ENCODE measurements around the gene NGFR.
"Not testable (repeated sequence)": the region's sequence is repeated elsewhere in the genome, so short reads cannot be mapped to it uniquely, and the experiment has no call there.

The NGFR gene

DNA sequence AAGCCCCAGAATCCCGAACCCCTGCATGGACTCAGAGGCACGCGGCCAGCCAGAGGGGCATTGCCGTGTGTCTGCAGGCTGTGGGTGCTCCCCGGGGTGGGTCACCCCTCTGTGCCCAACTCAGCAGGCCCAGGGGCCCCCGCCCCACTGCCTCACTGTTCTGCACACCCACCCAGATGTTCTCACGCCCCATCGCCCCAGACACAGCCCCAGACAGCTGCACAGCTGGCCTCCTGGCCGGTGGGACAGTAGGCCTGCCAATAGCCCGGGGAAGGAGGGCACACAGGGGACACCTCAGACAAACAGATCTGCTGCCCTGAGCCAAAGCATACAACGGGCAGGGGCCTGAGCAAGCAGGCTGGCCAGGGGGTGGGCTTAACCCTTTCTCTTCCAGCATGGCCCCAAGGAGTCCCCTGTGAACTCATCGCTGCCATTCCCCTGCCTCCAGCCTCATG, 53.0 kb downstream of the NGFR start:
- peaks cover 5% of the 10 kb centered on the region; the same call in 1 of the 2 replicates for H3K27me3 ChIP-seq (ENCODE audit: insufficient read depth, low read depth)
- H3K4me2 ChIP-seq: no peak overlapping the region
- H3K4me3 ChIP-seq (IDR thresholded peaks at IDR 0.05; ENCODE audit: insufficient read depth, low read depth, low read length): no peak overlapping the region
- TF ChIP-seq, protein P1, sequence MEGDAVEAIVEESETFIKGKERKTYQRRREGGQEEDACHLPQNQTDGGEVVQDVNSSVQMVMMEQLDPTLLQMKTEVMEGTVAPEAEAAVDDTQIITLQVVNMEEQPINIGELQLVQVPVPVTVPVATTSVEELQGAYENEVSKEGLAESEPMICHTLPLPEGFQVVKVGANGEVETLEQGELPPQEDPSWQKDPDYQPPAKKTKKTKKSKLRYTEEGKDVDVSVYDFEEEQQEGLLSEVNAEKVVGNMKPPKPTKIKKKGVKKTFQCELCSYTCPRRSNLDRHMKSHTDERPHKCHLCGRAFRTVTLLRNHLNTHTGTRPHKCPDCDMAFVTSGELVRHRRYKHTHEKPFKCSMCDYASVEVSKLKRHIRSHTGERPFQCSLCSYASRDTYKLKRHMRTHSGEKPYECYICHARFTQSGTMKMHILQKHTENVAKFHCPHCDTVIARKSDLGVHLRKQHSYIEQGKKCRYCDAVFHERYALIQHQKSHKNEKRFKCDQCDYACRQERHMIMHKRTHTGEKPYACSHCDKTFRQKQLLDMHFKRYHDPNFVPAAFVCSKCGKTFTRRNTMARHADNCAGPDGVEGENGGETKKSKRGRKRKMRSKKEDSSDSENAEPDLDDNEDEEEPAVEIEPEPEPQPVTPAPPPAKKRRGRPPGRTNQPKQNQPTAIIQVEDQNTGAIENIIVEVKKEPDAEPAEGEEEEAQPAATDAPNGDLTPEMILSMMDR (conservative IDR thresholded peaks at IDR 0.05; ENCODE audit: low read depth, low read length): no peak
- no peaks in the 10 kb centered on the region for H3K79me2 ChIP-seq (ENCODE audit: insufficient read depth, low read depth)
- H2AFZ ChIP-seq (ENCODE audit: low read depth): no peak overlapping the region
- H3K36me3 ChIP-seq (ENCODE audit: insufficient read depth): no peaks in the 10 kb centered on the region
- no peak overlapping the region for H3K9ac ChIP-seq
- H3K27ac ChIP-seq: no peak overlapping the region
- no peaks in the 10 kb centered on the region for H4K20me1 ChIP-seq (ENCODE audit: insufficient read depth)
- H3K4me1 ChIP-seq (ENCODE audit: low read depth, poor library complexity, severe bottlenecking): no peaks in the 10 kb centered on the region

DNA sequence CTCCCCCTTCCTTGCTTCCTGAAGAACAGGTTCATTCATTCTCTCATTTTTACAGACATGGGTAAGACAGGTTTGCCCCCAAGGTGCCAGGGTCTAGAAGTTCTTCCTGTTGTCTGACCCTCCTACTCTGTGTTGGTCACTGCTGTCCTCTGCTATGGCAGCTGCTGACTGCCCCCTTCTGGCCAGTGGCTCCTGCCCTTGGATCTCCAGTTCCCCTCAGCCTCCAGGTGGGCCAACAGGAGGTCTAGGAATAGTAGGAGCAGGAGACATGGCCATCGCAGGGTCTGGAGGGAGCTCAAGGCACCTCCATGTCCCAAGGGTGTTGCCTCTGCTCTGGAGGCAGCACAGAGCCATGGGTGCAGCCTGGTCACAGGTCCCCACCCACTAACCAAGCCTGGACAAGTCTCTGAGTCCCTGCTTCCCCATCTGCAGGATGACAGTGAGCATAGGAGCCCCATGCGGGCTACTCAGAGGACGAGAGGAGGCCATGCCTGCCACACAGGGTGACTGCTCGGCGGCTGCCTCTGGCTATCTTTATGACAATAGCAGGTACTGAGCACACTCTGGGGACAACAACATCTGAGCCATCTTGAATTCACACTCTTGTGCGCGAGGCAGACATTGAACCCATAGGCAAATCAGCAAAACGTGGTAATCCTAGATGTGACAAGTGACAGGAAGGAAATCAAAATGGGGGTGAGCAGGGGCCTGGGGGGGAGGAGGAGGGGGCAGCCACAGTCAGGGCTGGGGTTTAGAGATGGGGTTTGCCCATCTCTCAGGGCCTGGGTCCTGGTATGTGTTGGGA, 53.6 kb downstream of the NGFR start:
- Histone ChIP-seq H3K9ac (no peak overlapping the region), H2AFZ (ENCODE audit: low read depth) (no peak overlapping the region), H3K79me2 (ENCODE audit: insufficient read depth, low read depth) (no peaks in the 10 kb centered on the region), H4K20me1 (ENCODE audit: insufficient read depth) (no peaks in the 10 kb centered on the region), H3K4me2 (no peak overlapping the region), H3K36me3 (ENCODE audit: insufficient read depth) (no peaks in the 10 kb centered on the region), H3K27ac (no peak overlapping the region), H3K4me3 (IDR thresholded peaks at IDR 0.05; ENCODE audit: insufficient read depth, low read depth, low read length) (no peak overlapping the region), H3K4me1 (ENCODE audit: low read depth, poor library complexity, severe bottlenecking) (no peaks in the 10 kb centered on the region), H3K27me3 (ENCODE audit: insufficient read depth, low read depth) (peaks cover 5% of the 10 kb centered on the region; the same call in 1 of the 2 replicates)
- TF ChIP-seq, protein P1 (conservative IDR thresholded peaks at IDR 0.05; ENCODE audit: low read depth, low read length): no peak

DNA sequence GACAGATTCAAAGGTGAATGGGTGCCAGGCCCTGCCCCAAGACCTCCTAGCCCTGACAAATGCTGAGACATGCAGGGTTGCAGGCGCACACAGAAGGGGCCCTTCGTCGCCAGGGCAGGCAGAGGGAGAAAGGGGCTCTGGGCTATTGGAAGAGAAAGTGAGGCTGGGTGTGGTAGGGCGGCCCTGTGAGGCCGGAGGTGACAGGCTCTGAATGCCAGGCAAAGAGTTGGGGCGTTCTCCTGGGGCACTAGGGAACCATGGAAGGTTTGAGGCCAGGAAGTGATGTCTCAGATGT, 54.2 kb downstream of the NGFR start:
- Histone ChIP-seq H3K79me2 (ENCODE audit: insufficient read depth, low read depth) (no peaks in the 10 kb centered on the region), H3K9ac (no peak overlapping the region), H3K27me3 (ENCODE audit: insufficient read depth, low read depth) (peaks cover 5% of the 10 kb centered on the region; the same call in 1 of the 2 replicates), H2AFZ (ENCODE audit: low read depth) (no peak overlapping the region), H3K4me1 (ENCODE audit: low read depth, poor library complexity, severe bottlenecking) (no peaks in the 10 kb centered on the region), H4K20me1 (ENCODE audit: insufficient read depth) (no peaks in the 10 kb centered on the region), H3K36me3 (ENCODE audit: insufficient read depth) (no peaks in the 10 kb centered on the region), H3K27ac (no peak overlapping the region), H3K4me2 (no peak overlapping the region), H3K4me3 (IDR thresholded peaks at IDR 0.05; ENCODE audit: insufficient read depth, low read depth, low read length) (no peak overlapping the region)
- TF ChIP-seq, protein P1 (conservative IDR thresholded peaks at IDR 0.05; ENCODE audit: low read depth, low read length): no peak

DNA sequence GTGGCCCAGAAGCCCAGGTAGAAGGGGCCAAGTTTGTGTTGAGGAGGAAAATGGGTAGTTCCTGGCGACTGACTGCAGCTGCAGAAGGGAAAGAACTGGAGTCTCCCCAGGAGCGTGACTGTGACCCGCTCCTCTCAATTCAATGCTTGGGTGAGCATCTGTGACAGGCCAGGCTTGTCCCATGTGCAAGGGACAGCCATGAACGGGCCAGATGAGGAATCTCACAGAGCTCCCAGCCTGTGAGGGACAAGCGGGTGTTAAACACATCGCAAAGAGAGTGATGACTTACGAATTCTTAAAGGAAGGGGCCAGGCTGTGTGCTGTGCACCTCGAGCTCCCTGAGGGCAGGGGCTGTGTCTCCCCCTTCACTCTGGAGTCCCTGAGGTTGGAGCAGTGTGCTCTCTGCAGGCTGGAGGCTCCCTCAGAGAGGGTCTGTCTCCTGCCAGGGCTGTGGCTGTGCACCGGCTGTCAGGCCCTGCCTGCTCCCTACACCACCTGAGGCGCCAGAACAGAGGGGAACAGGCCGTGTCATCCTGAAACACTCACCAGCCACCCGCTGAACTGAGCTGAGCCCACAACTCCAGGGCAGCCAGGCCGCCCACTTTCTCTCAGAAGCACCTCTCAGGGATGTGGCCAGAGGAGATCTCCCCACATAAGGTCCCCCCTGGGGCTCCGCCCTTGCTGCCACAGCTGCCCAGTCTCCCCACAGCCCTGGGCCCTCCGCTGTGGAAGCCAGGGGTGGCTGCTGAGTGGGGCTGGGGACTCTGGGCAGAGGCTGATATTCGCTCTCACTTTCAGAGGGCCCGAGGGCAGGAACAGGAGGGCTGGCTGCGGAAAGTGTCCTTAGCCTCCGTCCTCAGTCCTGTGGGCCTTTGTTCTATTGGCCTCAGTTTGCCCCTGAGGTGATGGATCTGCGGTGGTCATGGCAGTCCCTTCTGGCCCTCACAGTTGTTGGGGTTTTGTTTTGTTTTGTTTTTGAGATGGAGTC, 54.9 kb downstream of the NGFR start:
- Histone ChIP-seq H2AFZ (ENCODE audit: low read depth) (no peak overlapping the region), H4K20me1 (ENCODE audit: insufficient read depth) (no peaks in the 10 kb centered on the region), H3K36me3 (ENCODE audit: insufficient read depth) (no peaks in the 10 kb centered on the region), H3K79me2 (ENCODE audit: insufficient read depth, low read depth) (no peaks in the 10 kb centered on the region), H3K4me3 (IDR thresholded peaks at IDR 0.05; ENCODE audit: insufficient read depth, low read depth, low read length) (no peak overlapping the region), H3K4me1 (ENCODE audit: low read depth, poor library complexity, severe bottlenecking) (no peaks in the 10 kb centered on the region), H3K9ac (no peak overlapping the region), H3K27me3 (ENCODE audit: insufficient read depth, low read depth) (peaks cover 5% of the 10 kb centered on the region; the same call in 1 of the 2 replicates), H3K27ac (no peak overlapping the region), H3K4me2 (no peak overlapping the region)
- TF ChIP-seq, protein P1 (conservative IDR thresholded peaks at IDR 0.05; ENCODE audit: low read depth, low read length): no peak

DNA sequence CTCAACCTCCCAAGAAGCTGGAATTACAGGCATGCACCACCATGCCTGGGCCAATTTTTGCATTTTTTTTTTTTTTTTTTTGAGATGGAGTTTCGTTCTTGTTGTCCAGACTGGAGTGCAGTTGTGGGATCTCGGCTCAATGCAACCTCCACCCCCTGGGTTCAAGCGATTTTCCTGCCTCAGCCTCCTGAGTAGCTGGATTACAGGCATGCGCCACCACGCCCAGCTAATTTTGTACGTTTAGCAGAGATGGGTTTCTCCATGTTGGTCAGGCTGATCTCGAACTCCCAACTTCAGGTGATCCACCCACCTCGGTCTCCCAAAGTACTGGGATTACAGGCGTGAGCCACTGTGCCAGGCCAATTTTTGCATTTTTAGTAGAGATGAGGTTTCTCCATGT, 55.7 kb downstream of the NGFR start:
- not testable (repeated sequence) for H3K4me2 ChIP-seq; H3K27ac ChIP-seq; H4K20me1 ChIP-seq (ENCODE audit: insufficient read depth); H3K27me3 ChIP-seq (ENCODE audit: insufficient read depth, low read depth); H3K4me1 ChIP-seq (ENCODE audit: low read depth, poor library complexity, severe bottlenecking); H2AFZ ChIP-seq (ENCODE audit: low read depth); H3K9ac ChIP-seq; H3K79me2 ChIP-seq (ENCODE audit: insufficient read depth, low read depth); H3K36me3 ChIP-seq (ENCODE audit: insufficient read depth); H3K4me3 ChIP-seq (IDR thresholded peaks at IDR 0.05; ENCODE audit: insufficient read depth, low read depth, low read length)

Data from KMS-11 (cell line).